ENCODE measurements around the gene MACROD1. TPM values are rescaled to one million over a fixed set of nuclear protein-coding genes. Genes with fewer than 3 reads are reported as not detected.

Gene MACROD1
- total RNA-seq, 4 donors from 2014 or later = 28.8 to 70.7 (median 33.7) TPM

GRCh38 chr11:64060263-64060860 lies 105.6 kb downstream of the MACROD1 start:
- WGBS = 37% methylated on average over 23 of the region's 35 CpGs
- no peaks in the 10 kb centered on the region for H3K36me3 ChIP-seq
- TF ChIP-seq POLR2AphosphoS5 (IDR thresholded peaks at IDR 0.05) (no peak), POLR2A (IDR thresholded peaks at IDR 0.05; ENCODE audit: low read depth) (no peak), EP300 (IDR thresholded peaks at IDR 0.05) (no peak), CTCF (IDR thresholded peaks at IDR 0.05) (no peak)
- peaks cover 22 to 40% (median 29%) of the 10 kb centered on the region in 4 donors for H3K4me1 ChIP-seq
- intact Hi-C loops (cut with DNase I) = no loop called here
- DNase-seq (ENCODE audit: extremely low spot score) = no peak
- H3K4me3 ChIP-seq = peak overlapping the region; percentile 38 to 58 (median 46)
- H3K27me3 ChIP-seq = peaks cover 0 to 25% (median 0%) of the 10 kb centered on the region in 4 donors
- H3K27ac ChIP-seq (replicated peaks in 1 of 4) = no peak overlapping the region
- H3K9me3 ChIP-seq = no peaks in the 10 kb centered on the region

- Histone ChIP-seq H3K4me1 (peaks cover 28 to 47% (median 35%) of the 10 kb centered on the region in 4 donors), H3K36me3 (no peaks in the 10 kb centered on the region), H3K4me3 (no peak overlapping the region), H3K27ac (replicated peaks in 1 of 4) (no peak overlapping the region), H3K27me3 (peaks cover 0 to 25% (median 0%) of the 10 kb centered on the region in 4 donors), H3K9me3 (no peaks in the 10 kb centered on the region)
- no peak for TF ChIP-seq EP300 (IDR thresholded peaks at IDR 0.05)
- no peak for TF ChIP-seq POLR2AphosphoS5 (IDR thresholded peaks at IDR 0.05)
- no peak for TF ChIP-seq CTCF (IDR thresholded peaks at IDR 0.05)
- 75% methylated on average over 22 of the region's 24 CpGs for WGBS
- no peak for DNase-seq (ENCODE audit: extremely low spot score)
- intact Hi-C loops (cut with DNase I) = no loop called here
Observed at GRCh38 chr11:64059339-64060140, 106.4 kb downstream of the MACROD1 start.

- TF ChIP-seq POLR2AphosphoS5 (IDR thresholded peaks at IDR 0.05) = no peak
- TF ChIP-seq CTCF (IDR thresholded peaks at IDR 0.05) = no peak
- no peak for TF ChIP-seq EP300 (IDR thresholded peaks at IDR 0.05)
- TF ChIP-seq POLR2A (IDR thresholded peaks at IDR 0.05; ENCODE audit: low read depth) = no peak
- DNase-seq (ENCODE audit: extremely low spot score) = no peak
- no peak overlapping the region for H3K4me3 ChIP-seq
- 88% methylated on average over 14 of the region's 17 CpGs for WGBS
- intact Hi-C loops (cut with DNase I) = no loop called here
- H3K27ac ChIP-seq (replicated peaks in 1 of 4) = no peak overlapping the region
- H3K9me3 ChIP-seq = no peaks in the 10 kb centered on the region
- no peaks in the 10 kb centered on the region for H3K36me3 ChIP-seq
- H3K4me1 ChIP-seq = peaks cover 28 to 51% (median 36%) of the 10 kb centered on the region in 4 donors
- peaks cover 0 to 21% (median 0%) of the 10 kb centered on the region in 4 donors for H3K27me3 ChIP-seq
Observed at GRCh38 chr11:64058494-64058893, 107.4 kb downstream of the MACROD1 start.

GRCh38 chr11:64057890-64058289 lies 108.0 kb downstream of the MACROD1 start:
- TF ChIP-seq POLR2AphosphoS5 (IDR thresholded peaks at IDR 0.05) (no peak), CTCF (IDR thresholded peaks at IDR 0.05) (no peak), EP300 (IDR thresholded peaks at IDR 0.05) (no peak), POLR2A (IDR thresholded peaks at IDR 0.05; ENCODE audit: low read depth) (no peak)
- H3K4me3 ChIP-seq = no peak overlapping the region
- H3K27me3 ChIP-seq = peaks cover 0 to 17% (median 0%) of the 10 kb centered on the region in 4 donors
- WGBS = 92% methylated on average over 10 of the region's 10 CpGs
- intact Hi-C loops (cut with DNase I) = no loop called here
- no peak for DNase-seq (ENCODE audit: extremely low spot score)
- no peaks in the 10 kb centered on the region for H3K9me3 ChIP-seq
- no peaks in the 10 kb centered on the region for H3K36me3 ChIP-seq
- H3K27ac ChIP-seq (replicated peaks in 1 of 4) = no peak overlapping the region
- peaks cover 28 to 51% (median 36%) of the 10 kb centered on the region in 4 donors for H3K4me1 ChIP-seq

Measured in esophagus muscularis mucosa (tissue), 4 donors.